Stimulated activated CD8-positive, alpha-beta memory T cell treated with anti-CD3 and anti-CD28 coated beads, Interleukin-15, amount 100 ng/mL, for 1 hour (primary cell): ENCODE results near the gene TSPY1.
"Not testable (repeated sequence)": the region's sequence is repeated elsewhere in the genome, so short reads cannot be mapped to it uniquely, and the experiment has no call there.

Experiments used
- DNase-seq: peaks from one replicate; pipeline ENCODE4 v3.0.0-alpha.2; 2020; ENCODE audit warnings: low read depth

The TSPY1 gene, protein sequence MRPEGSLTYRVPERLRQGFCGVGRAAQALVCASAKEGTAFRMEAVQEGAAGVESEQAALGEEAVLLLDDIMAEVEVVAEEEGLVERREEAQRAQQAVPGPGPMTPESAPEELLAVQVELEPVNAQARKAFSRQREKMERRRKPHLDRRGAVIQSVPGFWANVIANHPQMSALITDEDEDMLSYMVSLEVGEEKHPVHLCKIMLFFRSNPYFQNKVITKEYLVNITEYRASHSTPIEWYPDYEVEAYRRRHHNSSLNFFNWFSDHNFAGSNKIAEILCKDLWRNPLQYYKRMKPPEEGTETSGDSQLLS

DNA sequence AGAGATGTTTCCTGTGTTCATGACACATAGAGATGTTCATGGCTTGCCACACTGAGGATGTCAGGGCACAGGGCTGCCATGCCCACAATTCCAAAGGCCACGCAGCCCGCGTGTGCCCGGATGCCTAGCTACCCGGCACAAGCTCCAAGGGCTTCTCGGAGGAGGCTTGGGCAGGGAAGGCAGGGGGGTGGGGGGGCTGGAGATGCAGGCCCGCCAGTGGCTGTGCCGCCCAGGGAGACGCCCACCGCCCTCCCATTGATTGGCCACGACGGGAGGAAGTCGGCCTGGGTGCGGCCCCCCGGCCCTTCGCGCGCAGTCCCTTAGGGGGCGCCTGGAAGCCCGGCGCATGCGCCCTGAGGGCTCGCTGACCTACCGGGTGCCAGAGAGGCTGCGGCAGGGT is at the start of gene TSPY1:
TSPY1 (plus strand) TSS at position 301 of the 400 bp plus-strand sequence; CDS start at position 347, 46 bp downstream.
- not testable (repeated sequence) for DNase-seq

DNA sequence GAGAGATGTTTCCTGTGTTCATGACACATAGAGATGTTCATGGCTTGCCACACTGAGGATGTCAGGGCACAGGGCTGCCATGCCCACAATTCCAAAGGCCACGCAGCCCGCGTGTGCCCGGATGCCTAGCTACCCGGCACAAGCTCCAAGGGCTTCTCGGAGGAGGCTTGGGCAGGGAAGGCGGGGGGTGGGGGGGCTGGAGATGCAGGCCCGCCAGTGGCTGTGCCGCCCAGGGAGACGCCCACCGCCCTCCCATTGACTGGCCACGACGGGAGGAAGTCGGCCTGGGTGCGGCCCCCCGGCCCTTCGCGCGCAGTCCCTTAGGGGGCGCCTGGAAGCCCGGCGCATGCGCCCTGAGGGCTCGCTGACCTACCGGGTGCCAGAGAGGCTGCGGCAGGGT is 20.2 kb downstream of the TSPY1 start, which contains the start of gene TSPY9:
TSPY9 (plus strand) TSS at position 301 of the 400 bp plus-strand sequence; CDS start at position 347, 46 bp downstream.
- not testable (repeated sequence) for DNase-seq

DNA sequence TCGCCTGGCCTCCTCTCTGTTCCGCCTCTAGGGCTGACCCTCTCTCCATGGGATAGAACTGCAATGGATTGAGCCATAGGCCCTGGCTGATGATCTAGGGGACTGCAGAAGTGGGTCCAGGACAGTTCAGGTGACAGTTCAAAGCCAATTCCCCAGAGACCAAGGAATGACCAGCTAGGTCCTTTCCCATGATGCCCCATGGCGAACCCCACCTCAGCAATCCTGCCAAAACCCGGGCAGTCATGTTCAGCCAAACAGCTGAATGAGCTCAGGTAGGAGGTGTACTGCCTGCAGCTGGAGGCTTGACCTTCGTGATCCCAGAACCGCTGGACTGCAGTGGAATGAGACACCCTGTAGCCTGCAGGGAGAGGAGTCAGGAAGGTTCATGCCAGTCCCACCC is 37.6 kb downstream of the TSPY1 start:
- not testable (repeated sequence) for DNase-seq

DNA sequence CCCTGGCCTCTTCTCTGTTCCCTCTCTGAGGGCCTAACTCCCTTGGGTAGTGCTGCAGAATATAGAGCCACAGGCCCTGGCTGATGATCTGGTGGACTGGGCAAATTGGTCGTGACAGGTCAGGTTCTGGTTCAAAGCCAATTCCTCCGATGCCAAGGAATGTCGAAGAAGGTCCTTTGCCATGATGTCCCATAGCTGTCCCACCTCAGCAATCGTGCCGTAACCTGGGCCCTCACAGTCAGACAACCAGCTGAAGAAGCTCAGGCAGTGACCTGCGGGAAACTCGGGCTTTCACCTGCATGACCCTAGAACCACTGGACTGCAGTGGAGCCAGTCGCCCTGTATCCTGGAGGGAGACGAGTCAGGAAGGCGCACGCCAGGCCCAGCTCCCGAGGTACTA is 49.5 kb downstream of the TSPY1 start:
- DNase-seq: not testable (repeated sequence)
